Vein endothelial cell (primary cell): Measurements from ENCODE around the gene MELK. TPM values are rescaled to one million over a fixed set of nuclear protein-coding genes. Genes with fewer than 3 reads are reported as not detected.

Experiments
- total RNA-seq: library from RNA; depleted of rRNA; stranded (reverse); fragments of >200 nt; gene quantifications from 2 replicates; pipeline ENCODE4 v1.2.3, GENCODE V29; 2012

The MELK gene
- 12.1 and 31.1 TPM in 2 replicates for total RNA-seq

GRCh38 chr9:36572515-36573418 is at the start of gene MELK:
Gene MELK (plus strand): TSS chr9:36572895. CDS start chr9:36581682, 8,787 bp downstream.

Other genes starting within 250 kb of the MELK start
- 35.3 and 37.1 TPM in 2 replicates for gene RNF38, start 172.6 kb upstream of the MELK start, total RNA-seq